Activated CD8-positive, alpha-beta memory T cell treated with anti-CD3 and anti-CD28 coated beads, Interleukin-2, amount 50 U/mL, for 4 hours (primary cell): ENCODE results near the gene RTN4RL2.
"Not testable (repeated sequence)": the region's sequence is repeated elsewhere in the genome, so short reads cannot be mapped to it uniquely, and the experiment has no call there.

Source experiments
- DNase-seq: peaks from one replicate; pipeline ENCODE4 v3.0.0-alpha.2; 2020

The RTN4RL2 gene

DNA sequence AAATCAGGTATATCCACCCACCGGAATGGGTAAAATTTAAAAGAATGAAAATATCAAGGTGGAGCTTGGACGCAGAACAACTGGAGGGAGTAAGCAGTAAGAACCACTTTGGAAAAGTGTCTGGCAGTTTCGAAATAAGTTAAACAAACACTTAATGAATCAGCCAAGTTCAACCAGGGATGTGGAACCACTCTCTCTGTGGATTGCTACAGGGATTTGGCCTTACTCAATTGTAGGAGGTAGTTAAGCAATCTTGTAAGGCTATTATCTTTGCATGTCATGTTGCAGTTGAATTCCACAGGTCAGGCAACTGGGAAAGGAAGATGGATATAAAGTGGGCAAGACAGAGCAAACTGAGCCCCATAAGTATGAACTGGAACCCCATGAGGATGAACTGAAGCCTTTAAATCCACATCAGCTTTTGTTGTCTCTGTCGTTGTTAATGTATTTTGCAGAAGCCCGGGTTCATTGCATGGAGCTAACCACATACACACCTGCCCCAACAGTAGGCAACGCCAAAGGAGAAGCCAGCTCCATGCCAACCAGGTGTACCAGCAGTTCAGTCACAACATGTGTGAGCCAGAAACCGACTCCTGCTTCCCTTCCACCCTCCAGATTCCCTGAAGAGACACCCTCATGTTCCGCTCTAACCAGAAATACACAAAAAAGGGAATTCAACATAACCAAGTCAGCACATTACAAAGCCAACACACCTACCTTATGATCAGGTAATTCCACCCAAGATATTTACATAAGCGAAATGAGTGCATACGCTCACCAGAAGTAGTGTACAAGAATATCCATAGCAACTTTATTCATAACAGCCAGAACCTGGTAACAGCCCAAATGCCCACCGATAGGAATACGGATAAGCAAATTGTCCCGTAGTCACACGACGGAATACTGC lies 25.4 kb upstream of the RTN4RL2 start:
- DNase-seq: no peak

DNA sequence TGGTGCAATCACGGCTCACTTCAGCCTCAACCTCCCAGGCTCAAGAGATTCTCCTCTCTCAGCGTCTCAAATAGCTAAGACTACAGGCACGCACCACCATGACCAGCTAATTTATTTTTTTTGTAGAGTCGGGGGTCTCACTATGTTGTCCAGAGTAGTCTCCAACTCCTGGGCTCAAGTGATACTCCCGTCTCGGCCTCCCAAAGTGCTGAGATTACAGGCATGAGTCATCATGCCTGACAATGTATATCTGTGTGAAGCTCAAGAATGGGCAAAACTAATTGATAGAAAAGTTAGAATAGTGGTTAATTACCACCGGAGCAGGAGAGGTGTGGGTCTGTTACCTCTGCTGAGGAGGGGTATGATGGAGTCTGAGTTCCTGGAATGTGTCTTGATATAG lies 24.3 kb upstream of the RTN4RL2 start:
- no peak for DNase-seq

GRCh38 chr11:57438345-57439285 lies 21.7 kb upstream of the RTN4RL2 start:
- no peak for DNase-seq

DNA sequence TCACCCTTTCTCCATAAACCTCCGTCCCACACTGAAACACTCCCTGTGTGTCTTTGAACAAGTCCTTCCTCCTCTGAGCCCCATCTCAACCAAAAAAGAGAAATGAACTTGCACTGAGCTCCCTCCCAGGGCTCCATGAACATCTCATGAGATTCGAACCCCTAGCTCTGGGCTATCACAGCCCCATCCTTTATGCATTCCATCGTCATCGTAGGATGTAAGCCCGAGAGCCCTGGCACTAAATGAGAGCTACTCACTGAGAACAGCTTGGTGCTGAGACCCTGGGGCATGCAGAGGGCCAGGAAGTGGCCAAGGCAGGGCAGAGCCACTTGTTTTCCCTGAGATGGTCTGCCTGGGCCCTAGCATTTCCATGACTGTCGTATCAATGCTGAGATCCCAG lies 20.5 kb upstream of the RTN4RL2 start:
- no peak for DNase-seq

- DNase-seq: no peak
These were observed 19.4 kb upstream of the RTN4RL2 start for GRCh38 chr11:57440744-57441414.

GRCh38 chr11:57444362-57445121 lies 15.8 kb upstream of the RTN4RL2 start:
- DNase-seq: no peak

- DNase-seq: not testable (repeated sequence)
These were observed 15.3 kb upstream of the RTN4RL2 start for GRCh38 chr11:57445122-57445394.

- DNase-seq: no peak
These were observed 14.3 kb upstream of the RTN4RL2 start for GRCh38 chr11:57446055-57446454.

GRCh38 chr11:57453543-57454177 lies 6.7 kb upstream of the RTN4RL2 start:
- no peak for DNase-seq

- DNase-seq: peak; percentile 73
These were observed 3.2 kb upstream of the RTN4RL2 start for GRCh38 chr11:57456960-57457642.

- no peak for DNase-seq
These were observed 2.7 kb upstream of the RTN4RL2 start for GRCh38 chr11:57457643-57458023.

- DNase-seq: no peak
These were observed 2.3 kb upstream of the RTN4RL2 start for GRCh38 chr11:57458060-57458409.

DNA sequence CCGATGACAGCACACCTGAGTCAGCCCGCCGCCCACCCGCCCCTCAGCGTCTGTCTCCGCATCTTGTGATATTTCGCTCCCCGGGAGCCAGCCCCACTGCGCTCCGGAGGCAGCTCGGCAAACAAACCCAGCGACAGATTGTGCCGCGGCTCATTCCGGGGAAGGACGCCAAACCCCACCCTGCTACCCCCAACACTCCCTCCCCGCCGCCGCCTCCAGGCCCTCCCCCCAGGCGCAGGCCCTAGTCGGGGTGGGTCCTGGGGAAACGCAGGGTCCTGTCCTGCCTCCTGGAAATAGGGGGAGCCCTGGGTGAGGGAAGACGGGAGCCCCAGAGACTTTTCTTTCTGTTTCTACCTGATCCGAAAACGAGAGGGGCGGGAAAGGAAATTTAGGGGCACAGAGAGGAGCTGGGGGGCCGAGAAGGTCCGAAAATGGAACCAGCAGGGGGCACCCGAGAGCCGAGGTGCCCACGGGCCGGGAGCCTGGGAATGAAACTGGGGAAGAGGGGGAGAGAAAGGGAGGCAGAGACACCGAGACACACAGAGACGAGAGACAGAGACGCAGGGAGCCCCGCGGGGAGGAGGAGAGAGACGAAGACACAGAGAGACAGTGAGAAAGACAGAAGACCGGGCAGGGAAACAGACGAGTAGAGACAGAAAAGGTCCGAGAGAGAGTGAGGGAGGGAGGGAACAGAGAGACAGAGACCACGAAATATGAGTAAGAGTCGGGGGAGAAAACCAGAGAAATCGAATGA lies 1.7 kb upstream of the RTN4RL2 start:
- DNase-seq: peak; percentile 78

- DNase-seq: peak; percentile 37
These were observed 935 bp upstream of the RTN4RL2 start for GRCh38 chr11:57459164-57460021.

DNA sequence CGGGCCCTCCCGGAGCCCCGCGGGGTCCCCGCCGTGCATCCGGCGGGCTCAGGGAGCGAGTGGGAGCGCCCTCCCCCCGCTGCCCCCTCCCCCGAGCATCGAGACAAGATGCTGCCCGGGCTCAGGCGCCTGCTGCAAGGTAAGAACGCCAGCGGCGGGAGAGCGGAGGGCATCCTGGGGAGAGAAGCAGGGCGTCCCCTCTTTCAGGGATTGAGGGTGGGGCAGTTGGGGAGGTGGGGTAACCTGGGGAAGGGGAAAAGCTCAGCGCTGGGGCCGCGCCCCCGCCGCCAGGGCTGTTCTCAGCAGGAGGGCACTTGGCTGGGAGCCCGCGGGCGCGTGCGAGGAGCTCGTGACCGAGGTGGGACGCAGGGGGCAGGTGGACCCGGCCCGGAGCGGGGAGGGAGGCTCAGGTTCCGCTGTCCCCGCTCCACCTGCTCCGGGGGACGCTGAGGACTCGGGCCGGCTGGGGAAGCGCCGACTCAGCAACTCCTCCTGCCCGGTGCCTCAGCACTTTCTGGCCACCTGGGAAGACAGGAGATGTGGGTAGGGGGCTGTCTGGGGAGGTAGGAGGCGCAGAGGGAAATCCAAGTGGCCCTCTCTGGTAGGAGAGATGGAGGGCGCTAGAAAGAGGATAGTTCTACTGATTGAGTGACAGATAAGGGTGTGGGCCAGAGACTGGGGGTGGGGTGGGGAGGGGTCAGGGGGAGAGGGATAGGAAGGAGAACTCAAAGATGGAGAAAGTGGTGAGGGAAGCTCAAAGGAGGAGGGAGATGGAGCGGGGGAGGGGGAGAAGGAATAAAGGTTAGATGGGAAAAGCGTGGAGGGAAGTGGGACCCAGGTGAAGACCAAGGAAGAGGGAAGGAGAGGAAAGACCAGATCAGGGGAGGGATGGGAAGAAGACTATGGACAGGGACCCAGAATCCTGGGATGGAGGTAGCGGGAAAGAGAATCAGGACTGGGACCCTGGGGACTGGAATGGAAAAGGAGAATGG lies 726 bp downstream of the RTN4RL2 start:
- no peak for DNase-seq

DNA sequence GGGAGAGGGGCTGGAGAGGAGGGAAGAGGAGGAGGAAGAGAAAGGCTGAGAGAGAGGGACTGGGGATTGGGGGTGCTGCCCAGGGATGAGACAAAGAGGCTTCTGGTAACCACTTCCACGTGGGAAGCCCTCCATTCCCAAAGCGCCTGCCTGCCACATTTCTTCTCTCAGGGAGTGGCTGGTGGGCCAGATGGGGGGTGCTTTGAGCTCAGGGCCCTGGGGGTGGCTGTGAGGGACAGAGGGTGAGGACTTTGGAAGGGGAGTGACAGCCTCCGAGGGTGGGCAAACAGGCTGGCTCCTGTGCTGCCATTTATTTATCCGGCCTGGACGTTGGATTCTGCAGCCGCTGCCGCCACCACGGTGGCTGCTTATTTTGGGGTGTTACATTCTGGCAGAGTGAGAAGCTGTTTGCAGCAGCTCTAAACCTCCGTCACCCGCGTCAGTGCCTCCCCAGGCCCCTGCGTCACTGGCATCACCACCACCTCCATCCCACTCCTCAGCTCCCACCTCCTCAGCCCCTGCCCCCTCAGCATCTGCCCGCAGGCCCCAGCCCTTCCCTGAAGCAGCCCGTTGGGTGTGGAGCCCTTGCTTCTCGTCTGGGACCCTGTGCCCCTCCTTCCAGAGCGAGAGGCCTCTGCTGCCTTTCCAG lies 1.6 kb downstream of the RTN4RL2 start:
- DNase-seq: no peak

DNA sequence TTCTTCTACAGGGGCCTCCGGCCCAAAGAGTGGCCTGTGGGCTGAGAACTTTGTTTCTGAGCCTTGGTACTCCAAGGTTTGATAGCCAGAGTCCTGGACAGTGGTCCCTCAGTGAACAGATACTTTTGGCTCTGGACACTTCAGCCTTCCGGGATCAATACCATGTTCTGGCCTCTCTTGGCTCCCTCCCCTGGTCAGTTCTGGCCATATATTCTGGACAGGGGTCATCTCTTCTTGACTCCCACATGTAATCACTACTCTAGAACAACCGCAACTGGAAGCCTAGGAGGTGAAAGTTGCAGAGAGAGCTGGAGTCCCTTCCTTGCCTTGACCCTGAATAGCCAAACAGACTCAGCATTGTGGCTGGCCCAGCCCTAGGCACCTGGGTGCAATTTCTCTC lies 2.3 kb downstream of the RTN4RL2 start:
- DNase-seq: no peak
